PFSK-1 (cell line): ENCODE data around the gene PREX1.

Experiments
- FOXP2 ChIP-seq: optimal IDR thresholded peaks from 2 replicates; pipeline ENCODE3; 2011; ENCODE audit warnings: borderline replicate concordance, control low read depth, inconsistent platforms; ENCODE audit not compliant: insufficient read depth; ENCODE audit errors: extremely low read length, extremely low read depth
- POLR2AphosphoS5 ChIP-seq: IDR thresholded peaks from 2 replicates; pipeline ENCODE4 v1.6.1; 2012; ENCODE audit warnings: low read depth, mild to moderate bottlenecking, control low read depth, low read length, moderate library complexity
- REST ChIP-seq, 2 experiments: IDR thresholded peaks; 2 replicates each; pipeline versions ENCODE4 v1.6.1 to v1.8.0; 2011 to 2012; ENCODE audit warnings: low read depth in 2 of 2, low read length in 2 of 2, control low read depth in 1 of 2, inconsistent platforms in 1 of 2, mild to moderate bottlenecking in 1 of 2, moderate library complexity in 1 of 2; ENCODE audit not compliant: insufficient read depth in 1 of 2
- SIN3A ChIP-seq: IDR thresholded peaks from 2 replicates; pipeline ENCODE4 v1.6.1; 2012; ENCODE audit warnings: mild to moderate bottlenecking, low read length, moderate library complexity, borderline replicate concordance; ENCODE audit not compliant: insufficient read depth
- TAF1 ChIP-seq: IDR thresholded peaks from 2 replicates; pipeline ENCODE4 v1.6.1; 2012; ENCODE audit warnings: low read length, control low read depth, borderline replicate concordance; ENCODE audit not compliant: insufficient read depth

DNA sequence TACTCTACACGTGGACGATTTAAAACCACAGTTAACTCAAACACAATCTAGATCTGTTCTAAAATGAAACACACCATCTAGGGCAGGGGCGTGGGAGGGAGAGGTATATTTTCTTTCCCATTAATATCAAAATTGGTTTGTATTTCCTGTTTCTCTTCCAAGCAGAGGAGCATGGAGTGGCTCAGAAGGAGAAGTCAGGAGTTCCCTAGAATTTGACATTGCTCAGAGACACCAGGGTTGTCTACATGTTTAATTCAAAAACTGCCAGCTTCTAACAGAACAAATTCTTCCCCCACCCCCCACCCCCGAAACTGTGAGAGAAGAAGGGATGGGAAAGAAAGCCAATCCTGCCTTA lies 2.3 kb downstream of the PREX1 start:
- no peak for TF ChIP-seq TAF1
- no peak for TF ChIP-seq POLR2AphosphoS5
- no peak for TF ChIP-seq REST (IDR thresholded peaks at IDR 0.05; ENCODE audit: insufficient read depth in 1 of 2, low read depth in 2 of 2, low read length in 2 of 2)
- no peak for TF ChIP-seq SIN3A
- TF ChIP-seq FOXP2, result no peak
